Measurements from ENCODE around the gene FXYD6.

- TF ChIP-seq CTCF (IDR thresholded peaks at IDR 0.05): no peak
- TF ChIP-seq POLR2A (IDR thresholded peaks at IDR 0.05): no peak
Measured at GRCh38 chr11:117917591-117918151, 41.2 kb upstream of the FXYD6 start.

Data from Peyer's patch (tissue), 4 donors.